ENCODE data around the gene MAD1L1.

MAD1L1 gene

DNA sequence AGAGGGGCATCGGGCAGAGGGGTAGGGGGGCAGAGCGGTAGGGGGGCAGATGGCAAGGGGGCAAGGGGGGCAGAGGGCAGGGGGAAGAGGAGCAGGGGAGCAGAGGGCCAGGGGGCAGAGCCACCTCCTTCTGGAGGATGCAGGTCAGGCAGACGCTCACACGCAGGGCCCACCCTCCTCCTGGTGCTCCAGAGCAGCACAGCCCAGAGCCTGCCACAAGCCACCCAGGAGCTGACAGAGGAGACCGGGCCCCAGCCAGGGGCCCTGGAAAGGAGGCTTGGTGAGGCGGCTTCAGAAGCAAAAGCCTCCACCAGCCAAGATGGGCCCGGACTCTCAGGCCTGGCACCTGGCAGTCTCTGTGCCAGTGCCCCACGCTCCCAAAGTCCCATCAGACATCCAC lies 13.1 kb downstream of the MAD1L1 start:
- in situ Hi-C loops (cut with MboI; ENCODE audit: low sequenced_read_pairs) = loop anchor here (25.0 kb wide), 1 partner anchor 432 kb away; no protein-coding TSS in a partner anchor

DNA sequence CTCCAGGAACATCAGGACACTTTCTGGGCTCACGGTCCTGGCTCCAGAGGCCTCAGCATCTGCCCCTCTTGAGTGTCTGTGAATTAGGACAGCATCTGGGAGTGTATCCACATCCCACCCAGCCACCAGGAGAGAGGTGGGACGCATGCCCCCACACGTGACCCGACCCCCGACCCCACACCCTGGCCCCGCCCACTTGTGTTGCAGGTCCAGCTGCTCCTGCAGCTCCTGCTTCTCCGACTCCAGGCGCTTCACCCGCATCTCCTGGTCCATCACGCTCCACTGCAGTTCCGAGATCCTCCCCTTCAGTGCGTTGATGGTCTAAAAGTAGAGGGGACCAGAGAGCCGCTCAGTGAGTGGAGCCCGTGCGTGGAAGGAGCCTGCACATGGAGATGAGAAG lies 13.6 kb downstream of the MAD1L1 start:
- in situ Hi-C loops (cut with MboI; ENCODE audit: low sequenced_read_pairs) = loop anchor here (25.0 kb wide), 1 partner anchor 432 kb away; no protein-coding TSS in a partner anchor

DNA sequence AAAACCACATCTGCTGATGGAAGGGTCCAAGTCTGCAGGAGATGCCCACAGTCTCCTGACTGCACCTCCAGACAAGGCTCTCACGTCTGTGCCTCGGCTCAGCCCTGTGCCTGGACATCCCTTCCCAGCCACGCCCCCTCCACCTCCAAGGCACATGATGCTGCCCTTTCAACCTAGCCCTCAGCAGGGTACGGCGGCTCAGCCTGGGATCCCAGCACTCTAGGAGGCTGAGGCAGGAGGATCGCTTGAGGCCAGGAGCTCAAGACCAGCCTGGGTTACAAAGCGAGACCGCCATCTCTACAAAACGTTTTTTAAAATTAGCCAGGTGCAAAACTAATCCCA lies 14.3 kb downstream of the MAD1L1 start:
- in situ Hi-C loops (cut with MboI; ENCODE audit: low sequenced_read_pairs) = loop anchor here (25.0 kb wide), 1 partner anchor 431 kb away; no protein-coding TSS in a partner anchor

DNA sequence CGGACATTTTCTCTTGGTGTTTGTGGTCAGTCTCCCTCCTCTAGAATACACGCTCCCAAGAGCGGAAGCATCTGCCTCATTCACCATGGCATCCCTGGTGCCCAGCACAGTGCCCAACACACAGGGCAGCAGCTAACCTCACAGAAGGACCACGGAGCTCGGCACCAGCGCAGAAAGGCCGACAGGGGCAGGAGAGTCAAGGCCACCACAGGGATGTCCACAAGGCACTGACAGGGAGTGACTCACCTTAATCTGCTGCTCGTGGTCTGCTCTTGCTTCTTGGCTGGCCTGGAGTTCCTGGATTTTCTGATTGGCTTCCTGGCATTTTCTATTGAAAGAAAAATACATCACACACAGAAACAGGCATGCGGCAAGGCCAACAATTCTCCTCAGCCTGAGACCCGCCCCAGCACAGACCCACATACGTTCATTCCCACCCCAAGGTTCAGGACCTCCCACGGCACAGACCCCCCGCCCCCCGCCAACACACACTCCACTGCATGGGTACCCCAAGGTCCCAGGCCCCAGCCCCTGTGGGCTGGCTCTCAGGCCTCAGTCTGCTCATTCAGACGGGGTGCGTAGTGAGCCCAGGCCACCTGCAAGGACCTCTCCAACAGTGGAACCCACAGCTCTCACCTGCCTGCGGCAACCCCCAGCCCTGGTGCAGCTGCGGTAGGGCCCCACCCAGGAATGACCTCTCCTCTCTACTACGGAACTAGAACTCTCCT lies 14.9 kb downstream of the MAD1L1 start:
- in situ Hi-C loops (cut with MboI; ENCODE audit: low sequenced_read_pairs) = loop anchor here (25.0 kb wide), 1 partner anchor 431 kb away; no protein-coding TSS in a partner anchor

- in situ Hi-C loops (cut with MboI; ENCODE audit: low sequenced_read_pairs) = loop anchor here (25.0 kb wide), 1 partner anchor 430 kb away; no protein-coding TSS in a partner anchor
Observed at GRCh38 chr7:2217206-2217605, 15.5 kb downstream of the MAD1L1 start.

- in situ Hi-C loops (cut with MboI; ENCODE audit: low sequenced_read_pairs) = loop anchor here (25.0 kb wide), 1 partner anchor 429 kb away; no protein-coding TSS in a partner anchor
Observed at GRCh38 chr7:2215851-2216250, 16.9 kb downstream of the MAD1L1 start.

DNA sequence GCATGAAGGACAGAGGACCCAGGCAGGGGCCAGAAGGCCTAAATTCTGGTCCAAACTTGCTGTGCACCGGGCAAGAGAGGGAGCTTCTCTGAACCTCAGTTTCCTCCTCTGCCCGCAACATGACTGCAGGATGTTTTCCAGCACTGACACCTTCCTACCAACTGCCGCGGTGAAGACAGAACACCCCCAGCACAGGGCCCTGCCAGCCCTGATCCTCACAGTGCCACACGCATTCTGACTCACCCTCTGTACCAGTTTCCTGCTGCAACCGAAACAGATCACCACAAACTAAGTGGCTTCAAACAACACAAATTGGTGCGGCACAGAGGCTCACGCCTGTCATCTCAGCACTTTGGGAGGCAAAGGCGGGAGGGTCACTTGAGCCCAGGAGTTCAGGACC lies 18.1 kb downstream of the MAD1L1 start:
- in situ Hi-C loops (cut with MboI; ENCODE audit: low sequenced_read_pairs) = loop anchor here (25.0 kb wide), 1 partner anchor 427 kb away; no protein-coding TSS in a partner anchor

- in situ Hi-C loops (cut with MboI; ENCODE audit: low sequenced_read_pairs) = loop anchor here (25.0 kb wide), 1 partner anchor 426 kb away; no protein-coding TSS in a partner anchor
Observed at GRCh38 chr7:2213551-2214215, 19.1 kb downstream of the MAD1L1 start.

DNA sequence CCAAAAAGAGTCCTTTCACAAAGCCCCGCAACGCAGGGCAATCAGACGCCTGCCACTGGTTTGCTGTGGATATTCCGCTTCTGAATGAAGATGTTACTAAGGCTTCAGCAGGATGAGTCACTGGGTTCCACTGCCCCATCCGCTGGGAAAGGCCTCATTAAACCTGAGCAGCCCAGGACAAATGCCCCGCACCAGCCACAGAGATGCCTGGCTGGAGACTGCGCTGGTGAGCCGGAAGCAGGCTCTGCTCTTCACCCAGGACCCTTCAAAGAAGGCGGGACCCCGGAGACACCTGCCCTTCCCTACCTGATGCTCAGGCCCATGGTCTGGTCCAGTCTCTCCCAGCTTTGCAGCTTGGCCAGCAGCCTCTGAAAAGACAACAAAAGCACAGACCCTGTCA lies 19.8 kb downstream of the MAD1L1 start:
- in situ Hi-C loops (cut with MboI; ENCODE audit: low sequenced_read_pairs) = loop anchor here (25.0 kb wide), 1 partner anchor 426 kb away; no protein-coding TSS in a partner anchor

DNA sequence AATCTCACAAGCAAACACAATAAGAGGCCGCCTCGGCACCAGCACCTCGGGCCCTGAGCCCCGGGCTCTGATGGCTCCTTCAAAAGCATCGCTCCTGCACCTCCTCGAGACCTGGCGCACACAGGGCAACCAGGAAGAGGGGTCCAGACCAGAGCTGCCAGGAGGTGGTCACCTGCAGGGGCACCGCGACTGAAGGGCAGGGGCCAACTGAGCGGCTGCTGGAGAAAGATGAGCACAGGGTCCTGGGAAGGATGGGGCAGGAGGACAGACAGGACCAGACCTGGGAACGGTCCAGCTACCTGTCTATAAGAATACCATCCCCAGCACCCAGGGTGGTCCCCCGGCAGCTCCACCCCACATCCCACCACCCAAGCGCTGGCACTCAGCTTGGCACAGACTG lies 20.8 kb downstream of the MAD1L1 start:
- in situ Hi-C loops (cut with MboI; ENCODE audit: low sequenced_read_pairs) = loop anchor here (25.0 kb wide), 1 partner anchor 425 kb away; no protein-coding TSS in a partner anchor

DNA sequence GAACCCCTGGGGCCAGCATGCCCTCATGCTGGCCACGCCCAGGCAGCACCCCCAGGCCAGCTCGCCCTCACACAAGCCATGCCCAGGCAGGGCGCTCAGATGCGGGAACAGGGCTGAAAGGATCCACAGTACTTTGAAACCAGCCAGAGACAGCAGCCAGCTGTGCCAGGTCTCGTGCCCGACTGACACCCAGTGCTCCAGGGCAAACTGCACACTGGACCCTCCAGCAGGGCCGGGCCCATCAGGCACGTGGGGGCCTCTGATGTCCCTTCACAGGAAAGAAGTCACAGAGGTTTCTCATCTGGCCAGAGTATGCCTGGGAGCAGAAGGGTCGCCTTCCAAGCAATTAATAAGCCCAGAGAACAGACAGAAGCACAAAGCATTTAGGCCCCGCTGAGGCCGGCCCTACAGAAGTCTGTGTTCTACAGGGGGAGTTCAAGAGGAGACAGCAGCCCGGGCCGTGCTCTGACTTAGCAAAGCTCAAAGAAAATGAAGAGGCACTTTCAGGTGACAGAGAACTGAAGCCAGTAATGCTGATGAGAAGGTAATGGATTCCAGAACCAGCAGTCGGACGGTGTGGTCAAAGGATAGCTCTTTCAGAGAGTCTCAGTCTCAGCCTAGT lies 21.4 kb downstream of the MAD1L1 start:
- in situ Hi-C loops (cut with MboI; ENCODE audit: low sequenced_read_pairs) = loop anchor here (25.0 kb wide), 1 partner anchor 424 kb away; no protein-coding TSS in a partner anchor

DNA sequence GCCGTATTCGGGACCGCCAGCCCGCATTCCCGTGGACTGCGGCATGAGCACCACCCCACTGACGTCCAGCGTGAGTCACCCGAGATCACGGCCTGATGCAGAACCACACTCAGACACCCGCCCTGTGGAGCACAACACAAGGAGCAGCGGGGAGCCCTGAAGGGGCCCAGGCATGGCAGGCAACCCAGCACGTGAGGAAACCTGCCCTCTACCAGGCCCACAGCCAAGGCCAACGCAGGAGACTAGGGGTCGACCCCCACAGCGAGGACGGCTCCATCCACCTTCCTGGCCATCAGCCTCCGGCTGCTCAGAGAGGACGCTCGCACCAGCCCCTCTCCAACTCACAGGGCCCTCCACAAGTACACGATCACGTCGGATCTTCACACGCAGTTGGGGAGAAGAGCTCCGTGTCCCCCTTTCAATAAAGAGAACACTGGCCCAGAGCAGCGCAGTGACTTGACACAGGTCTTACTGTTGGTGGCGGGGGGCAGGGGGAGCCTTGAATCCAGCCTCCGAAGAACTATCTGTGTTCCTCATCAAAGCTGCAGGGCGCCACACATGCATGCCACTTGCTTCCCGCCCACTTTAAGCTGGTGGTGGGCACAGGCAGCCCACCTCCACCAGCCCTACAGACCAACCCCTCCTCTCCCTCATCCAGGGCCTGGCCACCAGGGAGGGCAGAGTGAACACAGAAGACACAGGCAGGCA lies 22.0 kb downstream of the MAD1L1 start:
- in situ Hi-C loops (cut with MboI; ENCODE audit: low sequenced_read_pairs) = loop anchor here (25.0 kb wide), 1 partner anchor 423 kb away; no protein-coding TSS in a partner anchor

DNA sequence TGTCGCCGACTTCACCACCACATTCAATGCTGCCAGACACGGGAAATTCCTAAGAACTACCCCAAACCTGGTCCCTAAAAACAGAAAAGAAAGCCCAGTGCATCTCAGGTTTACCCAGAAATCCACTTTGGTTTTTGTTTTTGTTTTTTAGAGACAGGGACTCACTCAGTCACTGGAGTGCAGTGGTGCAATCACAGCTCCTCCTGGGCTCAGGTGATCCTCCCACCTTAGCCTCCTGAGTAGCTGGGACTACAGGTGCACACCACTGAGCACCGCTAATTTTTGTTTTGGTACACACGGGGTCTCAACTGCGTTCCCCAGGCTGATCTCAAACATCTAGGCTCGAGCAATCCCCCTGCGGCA lies 22.8 kb downstream of the MAD1L1 start:
- in situ Hi-C loops (cut with MboI; ENCODE audit: low sequenced_read_pairs) = loop anchor here (25.0 kb wide), 1 partner anchor 423 kb away; no protein-coding TSS in a partner anchor

DNA sequence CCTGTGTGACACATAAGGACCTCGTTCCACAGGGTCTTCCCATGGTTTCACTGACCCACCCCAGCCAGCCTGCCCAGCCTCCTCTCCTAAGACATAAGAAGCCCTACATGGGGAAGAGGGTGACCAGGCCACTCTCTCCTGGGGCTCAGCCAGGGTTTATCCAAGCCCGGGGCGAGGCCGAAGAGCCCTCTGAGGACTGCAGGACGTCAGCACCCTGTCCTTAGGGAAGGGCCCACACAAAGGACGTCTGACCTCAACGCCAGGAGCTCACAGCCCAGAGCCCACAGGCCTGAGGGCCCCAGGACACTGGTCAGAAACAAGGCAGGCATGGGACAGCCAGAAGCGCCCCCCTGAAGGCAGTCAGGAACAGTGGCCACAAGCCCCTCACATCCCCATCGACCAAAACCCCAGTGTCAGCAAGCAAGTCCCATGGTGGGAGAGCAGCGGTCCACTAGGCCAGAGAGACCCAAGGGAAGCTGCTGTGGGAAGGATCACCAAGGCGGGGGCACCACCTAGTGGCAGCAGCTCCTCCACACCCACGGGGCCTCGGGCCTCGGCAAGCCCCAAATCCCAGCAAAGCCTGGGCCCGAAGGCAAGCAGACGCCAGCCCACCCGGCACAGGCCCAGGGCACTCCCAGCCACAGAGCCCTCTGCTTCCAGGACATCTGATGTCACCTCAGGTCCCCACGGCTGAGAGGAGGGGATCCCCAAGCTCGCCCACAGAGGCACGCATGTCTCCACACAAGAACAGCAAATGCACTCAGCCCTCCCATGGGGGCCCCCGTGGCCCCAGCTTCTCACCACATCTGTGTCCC lies 23.4 kb downstream of the MAD1L1 start:
- in situ Hi-C loops (cut with MboI; ENCODE audit: low sequenced_read_pairs) = loop anchor here (25.0 kb wide), 1 partner anchor 422 kb away; no protein-coding TSS in a partner anchor

GRCh38 chr7:2208712-2209111 lies 24.0 kb downstream of the MAD1L1 start:
- in situ Hi-C loops (cut with MboI; ENCODE audit: low sequenced_read_pairs) = loop anchor here (25.0 kb wide), 1 partner anchor 421 kb away; no protein-coding TSS in a partner anchor

DNA sequence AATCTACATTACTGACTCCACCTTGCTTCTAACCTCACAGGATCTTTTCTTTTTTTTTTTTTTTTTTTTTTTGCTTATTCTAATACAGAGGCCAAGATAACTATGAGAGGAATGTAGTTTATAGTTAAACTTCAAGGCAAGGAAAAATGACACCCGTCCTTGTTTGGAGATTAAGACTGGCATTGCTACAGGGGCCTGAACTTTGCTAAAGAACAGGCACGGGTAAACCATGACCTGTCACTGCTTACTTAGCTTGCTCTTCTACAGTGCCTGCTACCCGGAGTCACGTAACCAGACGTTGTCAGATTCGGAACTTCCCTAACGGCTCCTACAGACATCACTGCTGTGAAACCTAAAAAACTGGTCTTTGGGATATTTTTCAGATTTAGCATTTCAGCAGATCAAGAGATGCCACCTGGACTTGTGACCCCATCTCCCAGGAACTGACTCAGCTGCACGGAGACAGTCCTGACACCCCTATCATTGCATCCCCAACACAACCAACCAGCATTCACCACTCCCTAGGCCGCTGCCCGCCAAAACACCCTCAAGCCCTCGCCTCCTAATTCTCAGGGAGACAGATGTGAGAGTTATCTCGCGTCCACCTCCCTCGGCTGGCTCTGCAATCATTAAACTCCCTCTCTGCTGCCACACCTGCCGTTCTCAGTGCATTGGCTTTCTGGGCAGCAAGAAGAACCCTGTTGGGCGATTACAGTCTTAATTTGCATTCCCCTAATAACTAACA lies 27.5 kb downstream of the MAD1L1 start:
- in situ Hi-C loops (cut with MboI; ENCODE audit: low sequenced_read_pairs) = loop anchor here (25.0 kb wide), 1 partner anchor 418 kb away; no protein-coding TSS in a partner anchor

DNA sequence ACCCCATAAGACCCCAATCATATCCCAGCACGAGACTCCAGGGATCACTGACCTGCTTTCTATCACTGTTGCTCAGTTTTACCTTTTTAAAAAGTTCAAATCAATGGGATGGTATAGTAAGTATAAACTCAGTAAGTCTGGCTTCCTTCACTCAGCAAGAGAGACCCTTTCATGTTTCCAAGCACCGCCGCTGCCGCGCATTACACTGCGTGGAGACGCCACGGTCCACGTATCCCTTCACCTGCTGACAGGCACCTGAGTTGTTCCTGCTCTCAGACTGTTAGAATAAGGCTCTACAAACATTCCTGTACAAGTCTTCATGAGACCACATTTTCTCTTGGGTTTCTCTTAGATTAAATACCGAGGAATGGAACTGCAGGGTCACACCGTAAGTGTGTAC lies 28.3 kb downstream of the MAD1L1 start:
- in situ Hi-C loops (cut with MboI; ENCODE audit: low sequenced_read_pairs) = loop anchor here (25.0 kb wide), 1 partner anchor 417 kb away; no protein-coding TSS in a partner anchor

- in situ Hi-C loops (cut with MboI; ENCODE audit: low sequenced_read_pairs) = loop anchor here (25.0 kb wide), 1 partner anchor 417 kb away; no protein-coding TSS in a partner anchor
Observed at GRCh38 chr7:2203766-2204300, 28.9 kb downstream of the MAD1L1 start.

Data from HL-60/S4 (cell line).